ENCODE results near the gene ANO10.

DNA sequence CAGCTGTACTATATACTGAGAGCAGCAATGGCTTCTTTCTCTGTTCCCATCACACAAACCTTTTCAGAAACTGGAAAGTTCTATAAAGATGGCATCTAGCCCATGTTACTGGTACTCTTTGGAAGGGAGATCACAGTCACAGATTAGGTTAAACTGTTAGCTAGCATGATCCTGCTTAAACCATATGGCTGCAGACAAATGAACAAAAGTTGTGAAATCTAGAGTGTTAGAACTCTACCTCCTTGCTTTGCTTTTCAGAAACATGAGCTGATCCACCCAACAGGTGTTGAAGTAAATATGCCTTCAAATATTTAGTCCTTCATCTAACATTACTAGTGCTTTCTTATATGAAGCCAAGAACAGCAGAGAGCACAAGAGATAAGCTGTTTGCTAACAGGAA, 232.9 kb downstream of the ANO10 start:
- TF ChIP-seq POLR2A (IDR thresholded peaks at IDR 0.05; ENCODE audit: low read depth, low read length) (no peak), POLR2AphosphoS5 (IDR thresholded peaks at IDR 0.05; ENCODE audit: insufficient read depth, low read depth, low read length) (no peak), EZH2 (IDR thresholded peaks at IDR 0.05; ENCODE audit: borderline replicate concordance, low read depth, low read length, severe bottlenecking) (no peak), JUN (IDR thresholded peaks at IDR 0.05; ENCODE audit: borderline replicate concordance, insufficient read depth, insufficient read length, low read depth) (no peak), MYC (IDR thresholded peaks at IDR 0.05; ENCODE audit: low read depth, low read length) (no peak), FOS (IDR thresholded peaks at IDR 0.05; ENCODE audit: borderline replicate concordance, insufficient read depth, low read length) (no peak), GATA2 (IDR thresholded peaks at IDR 0.05; ENCODE audit: insufficient read depth, insufficient read length, low read depth, low read length) (no peak)
- TF ChIP-seq, protein P1, sequence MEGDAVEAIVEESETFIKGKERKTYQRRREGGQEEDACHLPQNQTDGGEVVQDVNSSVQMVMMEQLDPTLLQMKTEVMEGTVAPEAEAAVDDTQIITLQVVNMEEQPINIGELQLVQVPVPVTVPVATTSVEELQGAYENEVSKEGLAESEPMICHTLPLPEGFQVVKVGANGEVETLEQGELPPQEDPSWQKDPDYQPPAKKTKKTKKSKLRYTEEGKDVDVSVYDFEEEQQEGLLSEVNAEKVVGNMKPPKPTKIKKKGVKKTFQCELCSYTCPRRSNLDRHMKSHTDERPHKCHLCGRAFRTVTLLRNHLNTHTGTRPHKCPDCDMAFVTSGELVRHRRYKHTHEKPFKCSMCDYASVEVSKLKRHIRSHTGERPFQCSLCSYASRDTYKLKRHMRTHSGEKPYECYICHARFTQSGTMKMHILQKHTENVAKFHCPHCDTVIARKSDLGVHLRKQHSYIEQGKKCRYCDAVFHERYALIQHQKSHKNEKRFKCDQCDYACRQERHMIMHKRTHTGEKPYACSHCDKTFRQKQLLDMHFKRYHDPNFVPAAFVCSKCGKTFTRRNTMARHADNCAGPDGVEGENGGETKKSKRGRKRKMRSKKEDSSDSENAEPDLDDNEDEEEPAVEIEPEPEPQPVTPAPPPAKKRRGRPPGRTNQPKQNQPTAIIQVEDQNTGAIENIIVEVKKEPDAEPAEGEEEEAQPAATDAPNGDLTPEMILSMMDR (IDR thresholded peaks at IDR 0.05; ENCODE audit: extremely low read depth in 1 of 2, insufficient read depth in 1 of 2, low read depth in 1 of 2, low read length in 2 of 2), result no peak
- TF ChIP-seq, protein P2, sequence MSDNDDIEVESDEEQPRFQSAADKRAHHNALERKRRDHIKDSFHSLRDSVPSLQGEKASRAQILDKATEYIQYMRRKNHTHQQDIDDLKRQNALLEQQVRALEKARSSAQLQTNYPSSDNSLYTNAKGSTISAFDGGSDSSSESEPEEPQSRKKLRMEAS (IDR thresholded peaks at IDR 0.05; ENCODE audit: insufficient read depth, insufficient read length), result no peak
